ENCODE measurements around the gene SLC35D1.
"Not testable (repeated sequence)": the region's sequence is repeated elsewhere in the genome, so short reads cannot be mapped to it uniquely, and the experiment has no call there.

SLC35D1 gene

GRCh38 chr1:66982561-66983260 is 71.2 kb downstream of the SLC35D1 start:
- no peak for DNase-seq

GRCh38 chr1:66981679-66982078 is 72.3 kb downstream of the SLC35D1 start:
- no peak for DNase-seq

GRCh38 chr1:66980745-66981367 is 73.1 kb downstream of the SLC35D1 start:
- DNase-seq: no peak

GRCh38 chr1:66979621-66980020 is 74.3 kb downstream of the SLC35D1 start:
- DNase-seq: not testable (repeated sequence)

- no peak for DNase-seq
These were observed 75.7 kb downstream of the SLC35D1 start for GRCh38 chr1:66978201-66978600.

GRCh38 chr1:66968574-66968973 is 85.4 kb downstream of the SLC35D1 start:
- no peak for DNase-seq

- DNase-seq: not testable (repeated sequence)
These were observed 87.6 kb downstream of the SLC35D1 start for GRCh38 chr1:66966188-66966873.

- no peak for DNase-seq
These were observed 96.0 kb downstream of the SLC35D1 start for GRCh38 chr1:66957938-66958337.

GRCh38 chr1:66954208-66954607 is 99.7 kb downstream of the SLC35D1 start:
- DNase-seq: no peak

- DNase-seq: no peak
These were observed 102.4 kb downstream of the SLC35D1 start for GRCh38 chr1:66951513-66951912.
